Measurements from ENCODE around the gene AP2B1. TPM values are rescaled to one million over a fixed set of nuclear protein-coding genes. Genes with fewer than 3 reads are reported as not detected.
"Not testable (repeated sequence)": the region's sequence is repeated elsewhere in the genome, so short reads cannot be mapped to it uniquely, and the experiment has no call there.

Gene AP2B1
- total RNA-seq, 1 donor from 2014 or later = 142 TPM

DNA sequence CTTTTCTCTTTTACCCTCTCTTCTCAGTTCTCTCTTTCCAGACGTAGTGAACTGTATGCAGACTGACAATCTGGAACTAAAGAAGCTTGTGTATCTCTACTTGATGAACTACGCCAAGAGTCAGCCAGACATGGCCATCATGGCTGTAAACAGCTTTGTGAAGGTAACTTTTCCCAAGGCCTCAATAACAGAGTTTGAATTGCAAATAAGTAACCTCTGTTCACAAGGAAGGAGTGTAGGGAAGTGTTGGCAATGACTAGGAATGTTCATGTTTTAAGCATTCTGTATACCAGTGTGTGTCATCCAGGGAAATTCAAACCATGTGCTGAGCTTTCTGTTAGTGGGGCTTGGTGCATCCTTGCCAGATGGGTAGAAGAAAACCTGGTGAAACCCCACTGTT lies 18.6 kb downstream of the AP2B1 start:
- no peak for DNase-seq (ENCODE audit: low read depth)
- no peak overlapping the region for H3K4me3 ChIP-seq (ENCODE audit: low read depth, low read length)
- TF ChIP-seq, protein P1, sequence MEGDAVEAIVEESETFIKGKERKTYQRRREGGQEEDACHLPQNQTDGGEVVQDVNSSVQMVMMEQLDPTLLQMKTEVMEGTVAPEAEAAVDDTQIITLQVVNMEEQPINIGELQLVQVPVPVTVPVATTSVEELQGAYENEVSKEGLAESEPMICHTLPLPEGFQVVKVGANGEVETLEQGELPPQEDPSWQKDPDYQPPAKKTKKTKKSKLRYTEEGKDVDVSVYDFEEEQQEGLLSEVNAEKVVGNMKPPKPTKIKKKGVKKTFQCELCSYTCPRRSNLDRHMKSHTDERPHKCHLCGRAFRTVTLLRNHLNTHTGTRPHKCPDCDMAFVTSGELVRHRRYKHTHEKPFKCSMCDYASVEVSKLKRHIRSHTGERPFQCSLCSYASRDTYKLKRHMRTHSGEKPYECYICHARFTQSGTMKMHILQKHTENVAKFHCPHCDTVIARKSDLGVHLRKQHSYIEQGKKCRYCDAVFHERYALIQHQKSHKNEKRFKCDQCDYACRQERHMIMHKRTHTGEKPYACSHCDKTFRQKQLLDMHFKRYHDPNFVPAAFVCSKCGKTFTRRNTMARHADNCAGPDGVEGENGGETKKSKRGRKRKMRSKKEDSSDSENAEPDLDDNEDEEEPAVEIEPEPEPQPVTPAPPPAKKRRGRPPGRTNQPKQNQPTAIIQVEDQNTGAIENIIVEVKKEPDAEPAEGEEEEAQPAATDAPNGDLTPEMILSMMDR (conservative IDR thresholded peaks at IDR 0.05; ENCODE audit: low read depth, low read length) = no peak

DNA sequence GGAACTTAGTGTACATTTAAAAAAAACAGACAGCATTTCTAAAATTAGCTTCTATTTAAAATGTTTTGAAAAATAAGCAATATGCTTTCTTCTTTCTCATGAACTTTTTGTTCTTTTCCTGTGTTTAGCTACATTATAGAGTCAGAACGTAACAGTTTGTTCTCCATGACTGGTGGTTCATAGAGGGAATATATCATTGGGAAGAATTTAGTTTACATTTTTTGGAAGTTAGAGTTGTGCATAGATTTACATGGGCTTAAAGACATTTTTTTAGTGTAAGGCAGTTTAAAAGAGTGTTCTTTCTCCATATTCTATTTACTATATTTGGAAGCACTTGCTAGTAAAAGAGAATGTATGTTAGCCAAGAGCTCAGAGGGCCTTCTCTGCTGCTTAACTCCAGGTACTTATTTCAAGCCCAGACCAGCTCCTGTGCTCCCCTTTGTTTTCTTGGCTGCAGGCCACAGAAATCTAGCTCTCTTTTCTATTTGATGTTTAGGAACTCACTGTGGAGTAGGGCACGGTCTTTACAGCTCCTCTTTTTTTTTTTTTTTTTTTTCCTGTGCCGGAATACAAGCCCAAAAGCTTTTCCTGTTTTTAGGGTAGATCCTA lies 20.2 kb downstream of the AP2B1 start:
- no peak overlapping the region for H3K4me3 ChIP-seq (ENCODE audit: low read depth, low read length)
- TF ChIP-seq, protein P1 (conservative IDR thresholded peaks at IDR 0.05; ENCODE audit: low read depth, low read length) = no peak
- DNase-seq (ENCODE audit: low read depth) = no peak

DNA sequence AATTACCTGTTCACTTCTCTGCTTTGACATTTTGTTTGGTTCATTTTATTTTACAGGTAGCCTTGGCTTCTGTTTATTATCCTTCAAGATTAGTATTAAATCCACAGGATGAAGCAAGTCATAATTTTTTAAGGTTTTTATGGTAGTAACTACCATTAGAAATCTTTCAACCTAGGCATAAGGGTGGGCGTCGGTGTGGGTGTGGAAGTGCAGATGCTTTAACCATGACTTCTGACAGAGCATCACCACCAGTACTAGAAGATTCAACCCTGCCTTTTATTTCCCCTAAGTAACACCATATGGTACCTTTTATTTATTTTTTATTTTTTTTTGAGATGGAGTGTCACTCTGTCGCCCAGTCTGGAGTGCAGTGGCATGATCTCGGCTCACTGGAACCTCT lies 22.7 kb downstream of the AP2B1 start:
- no peak for DNase-seq (ENCODE audit: low read depth)
- H3K4me3 ChIP-seq (ENCODE audit: low read depth, low read length) = no peak overlapping the region
- TF ChIP-seq, protein P1 (conservative IDR thresholded peaks at IDR 0.05; ENCODE audit: low read depth, low read length) = no peak

DNA sequence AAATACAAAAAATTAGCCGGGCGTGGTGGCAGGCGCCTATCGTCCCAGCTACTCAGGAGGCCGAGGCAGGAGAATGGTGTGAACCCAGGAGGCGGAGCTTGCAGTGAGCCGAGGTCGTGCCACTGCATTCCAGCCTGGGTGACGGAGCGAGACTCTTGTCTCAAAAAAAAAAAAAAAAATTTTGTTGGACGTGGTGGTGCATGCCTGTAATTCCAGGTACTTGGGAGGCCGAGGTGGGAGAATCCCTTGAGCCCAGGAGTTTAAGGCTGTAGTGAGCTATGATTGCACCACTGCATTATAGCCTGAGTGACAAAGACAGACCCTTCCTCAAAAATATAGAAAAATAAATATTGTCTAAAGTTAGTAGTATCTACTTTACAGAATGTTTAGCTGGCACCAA lies 23.6 kb downstream of the AP2B1 start:
- DNase-seq (ENCODE audit: low read depth); H3K4me3 ChIP-seq (ENCODE audit: low read depth, low read length): not testable (repeated sequence)

DNA sequence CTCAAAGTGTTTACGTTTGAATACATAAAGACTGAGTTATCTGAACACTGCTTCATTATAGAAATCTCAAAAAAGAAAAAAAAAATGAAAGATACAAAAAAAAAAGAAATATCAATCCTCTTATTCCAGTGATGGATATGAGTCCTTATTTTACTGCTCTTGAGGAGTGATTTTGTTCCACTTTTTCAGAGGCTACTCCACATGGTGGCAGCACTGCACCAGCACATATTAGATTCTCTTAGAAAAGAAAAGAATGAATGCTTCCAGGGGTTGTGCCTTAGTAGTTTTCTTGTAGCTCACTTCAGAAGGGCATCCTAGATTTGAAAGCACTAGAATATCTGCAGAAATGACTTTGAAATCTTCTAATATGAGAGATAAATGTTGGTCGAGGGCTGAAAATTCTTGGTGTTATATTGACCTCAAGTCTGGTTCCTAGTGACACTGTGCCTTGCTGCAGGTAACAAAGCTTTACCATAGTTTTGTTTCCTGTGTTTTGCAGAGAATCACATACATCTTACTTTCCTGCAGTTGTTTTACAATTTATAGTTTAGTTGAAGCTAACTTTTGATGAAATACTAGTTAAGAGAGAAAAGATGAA lies 25.9 kb downstream of the AP2B1 start:
- TF ChIP-seq, protein P1 (conservative IDR thresholded peaks at IDR 0.05; ENCODE audit: low read depth, low read length) = peak; percentile 78
- DNase-seq (ENCODE audit: low read depth) = no peak

DNA sequence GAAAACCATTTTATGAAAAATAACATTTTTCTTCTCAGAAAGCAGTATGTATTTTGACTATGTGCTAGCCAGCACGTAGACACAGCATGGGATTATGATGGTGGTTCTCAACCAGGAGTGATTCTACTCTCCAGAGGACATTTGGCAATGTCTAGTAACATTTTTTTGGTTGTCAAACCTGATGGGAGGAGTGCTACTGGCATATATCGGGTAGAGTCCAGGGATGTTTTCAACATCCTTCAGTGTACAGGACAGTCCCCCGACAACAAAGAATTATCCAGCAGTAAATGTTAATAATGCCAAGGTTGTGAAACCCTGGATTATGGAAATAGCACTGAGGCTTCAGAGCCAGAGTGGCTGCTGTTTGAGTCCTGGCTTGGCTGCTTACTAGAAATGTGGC lies 27.7 kb downstream of the AP2B1 start:
- TF ChIP-seq, protein P1 (conservative IDR thresholded peaks at IDR 0.05; ENCODE audit: low read depth, low read length) = no peak
- no peak for DNase-seq (ENCODE audit: low read depth)
- H3K4me3 ChIP-seq (ENCODE audit: low read depth, low read length) = no peak overlapping the region

More for the DNA sequence above, 25.9 kb downstream of the AP2B1 start:
- H3K4me3 ChIP-seq (ENCODE audit: low read depth, low read length) = no peak overlapping the region

DNA sequence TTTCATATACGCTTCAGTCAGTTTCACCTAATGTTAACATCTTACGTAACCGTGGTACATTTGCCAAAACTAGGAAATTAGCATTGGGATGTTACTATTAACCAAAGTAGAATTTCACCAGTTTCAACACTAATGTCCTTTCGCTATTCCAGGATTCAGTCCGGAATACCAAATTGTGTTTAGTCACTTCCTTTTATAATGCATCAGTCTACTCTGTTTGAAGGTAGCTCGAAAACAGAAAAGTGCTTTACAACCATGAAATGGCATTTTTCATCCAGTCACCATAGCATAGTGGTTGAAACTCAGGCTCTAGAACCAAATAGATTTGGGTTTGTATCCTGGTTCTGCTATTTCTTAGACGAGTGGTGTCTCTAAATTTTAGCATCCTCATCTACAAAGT lies 29.4 kb downstream of the AP2B1 start:
- TF ChIP-seq, protein P1 (conservative IDR thresholded peaks at IDR 0.05; ENCODE audit: low read depth, low read length) = no peak
- DNase-seq (ENCODE audit: low read depth) = no peak

More for the DNA sequence above, 29.4 kb downstream of the AP2B1 start:
- H3K4me3 ChIP-seq (ENCODE audit: low read depth, low read length) = no peak overlapping the region
